ENCODE results near the gene CHD5.

The CHD5 gene

DNA sequence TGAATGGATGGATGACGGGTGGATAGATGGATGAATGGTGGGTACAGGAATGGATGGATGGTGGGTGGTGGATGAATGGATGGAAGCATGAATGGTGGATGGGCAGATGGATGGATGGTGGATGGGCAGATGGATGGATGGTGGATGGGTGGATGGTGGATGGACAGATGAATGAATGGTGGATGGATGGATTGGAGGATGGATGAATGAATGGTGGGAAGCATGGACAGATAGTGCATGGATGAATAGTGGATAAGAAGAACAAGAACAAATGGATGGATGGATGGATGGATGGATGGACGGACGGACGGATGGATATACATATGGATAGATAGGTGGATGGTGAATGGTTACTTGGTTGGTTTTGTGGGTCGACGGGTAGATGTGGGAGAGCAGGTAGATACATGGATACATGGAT, 4.7 kb downstream of the CHD5 start:
- TF ChIP-seq, protein P1, sequence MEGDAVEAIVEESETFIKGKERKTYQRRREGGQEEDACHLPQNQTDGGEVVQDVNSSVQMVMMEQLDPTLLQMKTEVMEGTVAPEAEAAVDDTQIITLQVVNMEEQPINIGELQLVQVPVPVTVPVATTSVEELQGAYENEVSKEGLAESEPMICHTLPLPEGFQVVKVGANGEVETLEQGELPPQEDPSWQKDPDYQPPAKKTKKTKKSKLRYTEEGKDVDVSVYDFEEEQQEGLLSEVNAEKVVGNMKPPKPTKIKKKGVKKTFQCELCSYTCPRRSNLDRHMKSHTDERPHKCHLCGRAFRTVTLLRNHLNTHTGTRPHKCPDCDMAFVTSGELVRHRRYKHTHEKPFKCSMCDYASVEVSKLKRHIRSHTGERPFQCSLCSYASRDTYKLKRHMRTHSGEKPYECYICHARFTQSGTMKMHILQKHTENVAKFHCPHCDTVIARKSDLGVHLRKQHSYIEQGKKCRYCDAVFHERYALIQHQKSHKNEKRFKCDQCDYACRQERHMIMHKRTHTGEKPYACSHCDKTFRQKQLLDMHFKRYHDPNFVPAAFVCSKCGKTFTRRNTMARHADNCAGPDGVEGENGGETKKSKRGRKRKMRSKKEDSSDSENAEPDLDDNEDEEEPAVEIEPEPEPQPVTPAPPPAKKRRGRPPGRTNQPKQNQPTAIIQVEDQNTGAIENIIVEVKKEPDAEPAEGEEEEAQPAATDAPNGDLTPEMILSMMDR (IDR thresholded peaks at IDR 0.05): no peak

DNA sequence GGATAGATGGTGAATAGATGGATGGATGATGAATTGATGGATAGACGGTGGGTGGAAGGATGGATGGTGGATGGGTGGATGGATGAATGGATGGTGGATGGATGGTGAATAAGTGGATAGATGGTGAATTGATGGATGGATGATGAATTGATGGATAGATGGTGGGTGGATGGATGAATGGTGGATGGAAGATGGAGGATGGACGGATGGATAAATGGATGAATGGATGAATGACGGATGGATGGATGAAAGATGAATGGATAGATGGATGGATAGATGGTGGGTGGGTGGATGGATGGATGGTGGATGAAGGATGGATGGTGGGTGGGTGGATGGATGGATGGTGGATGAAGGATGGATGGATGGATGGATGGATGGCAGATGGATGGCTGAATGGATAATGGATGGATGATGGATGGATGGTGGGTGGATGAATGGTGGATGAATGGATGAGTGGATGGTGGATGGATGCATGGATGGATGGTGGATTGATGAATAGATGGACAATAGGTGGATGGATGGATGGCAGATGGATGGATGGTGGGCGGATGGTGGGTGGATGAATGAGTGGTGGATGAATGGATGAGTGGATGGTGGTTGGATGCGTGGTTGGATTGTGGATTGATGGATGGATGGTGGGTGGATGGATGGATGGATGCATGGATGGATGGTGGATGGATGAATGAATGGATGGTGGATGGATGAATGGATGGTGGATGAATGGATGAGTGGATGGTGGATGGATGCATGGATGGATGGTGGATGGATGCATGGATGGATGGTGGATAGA, 5.3 kb downstream of the CHD5 start:
- TF ChIP-seq, protein P1 (IDR thresholded peaks at IDR 0.05): no peak

DNA sequence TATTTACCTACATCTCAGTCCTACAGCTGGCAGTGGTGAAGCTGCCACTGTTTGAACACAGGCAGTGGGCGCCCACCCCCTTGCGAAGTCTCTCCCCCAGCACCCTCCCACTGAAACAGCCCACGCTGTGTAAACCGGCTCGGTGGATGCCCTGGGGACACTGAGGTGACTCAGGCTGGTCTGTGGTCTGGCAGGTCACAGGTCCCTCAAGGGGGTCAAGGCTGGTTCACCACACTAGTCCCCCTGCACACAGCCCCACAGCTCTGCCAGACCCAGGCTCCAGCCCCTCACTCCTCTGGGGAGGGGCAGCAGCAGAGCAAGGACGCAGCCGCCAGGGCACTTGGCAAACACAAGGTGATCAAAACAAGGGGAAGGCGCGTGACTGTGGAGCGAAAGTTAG, 7.6 kb downstream of the CHD5 start:
- TF ChIP-seq, protein P1 (IDR thresholded peaks at IDR 0.05): no peak

DNA sequence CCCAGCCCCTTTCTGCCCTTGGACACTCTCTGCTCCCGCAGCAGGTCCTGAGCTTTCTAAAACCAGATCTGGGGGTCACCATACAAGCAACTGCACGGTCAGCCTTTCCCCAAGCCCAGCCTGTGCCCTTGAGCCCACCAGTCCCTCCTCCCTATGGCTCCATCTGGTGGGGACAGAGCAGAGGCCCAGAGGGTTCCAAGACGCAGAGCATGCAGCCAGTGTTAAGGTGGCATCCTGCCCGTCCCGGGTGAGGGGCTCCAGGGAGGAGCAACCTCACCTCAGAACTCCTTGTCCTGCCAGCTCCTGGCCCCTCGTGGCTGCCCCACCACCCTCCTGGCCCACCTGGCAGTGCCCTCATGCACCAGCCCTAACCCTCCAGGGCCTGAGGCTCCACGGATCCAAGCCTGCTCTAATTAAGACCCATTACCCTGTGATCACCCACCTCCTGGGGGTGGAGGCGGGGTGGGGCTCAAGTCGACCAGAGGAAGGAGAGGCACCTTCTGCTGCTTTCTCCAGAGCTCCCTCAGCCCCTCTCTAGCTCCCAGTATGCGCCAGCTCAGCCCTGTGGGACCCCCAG, 8.5 kb downstream of the CHD5 start:
- TF ChIP-seq, protein P1 (IDR thresholded peaks at IDR 0.05): peak; percentile 25

DNA sequence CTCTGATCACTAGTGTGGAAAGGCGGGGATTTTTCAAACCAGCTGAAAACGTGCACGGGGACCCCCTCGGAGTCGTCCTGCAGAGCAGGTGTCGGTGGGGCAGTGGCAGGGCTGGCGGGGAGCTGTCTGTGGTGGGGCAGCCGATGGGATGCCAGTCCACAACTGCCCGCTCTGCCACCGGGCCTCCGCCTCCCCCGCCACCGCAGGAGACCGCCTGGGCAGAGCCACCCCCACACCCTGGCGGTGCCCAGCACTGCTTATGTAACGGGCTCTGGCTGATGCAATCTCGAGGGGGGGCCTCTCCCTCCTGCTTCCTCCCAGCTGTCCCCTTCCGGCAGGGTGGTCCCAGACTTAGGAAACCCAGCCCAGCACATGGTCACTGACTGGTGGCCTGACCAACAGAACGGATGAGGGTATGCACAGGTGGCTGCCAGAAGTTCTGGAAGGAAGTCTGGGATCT, 9.3 kb downstream of the CHD5 start:
- TF ChIP-seq, protein P1 (IDR thresholded peaks at IDR 0.05): no peak

DNA sequence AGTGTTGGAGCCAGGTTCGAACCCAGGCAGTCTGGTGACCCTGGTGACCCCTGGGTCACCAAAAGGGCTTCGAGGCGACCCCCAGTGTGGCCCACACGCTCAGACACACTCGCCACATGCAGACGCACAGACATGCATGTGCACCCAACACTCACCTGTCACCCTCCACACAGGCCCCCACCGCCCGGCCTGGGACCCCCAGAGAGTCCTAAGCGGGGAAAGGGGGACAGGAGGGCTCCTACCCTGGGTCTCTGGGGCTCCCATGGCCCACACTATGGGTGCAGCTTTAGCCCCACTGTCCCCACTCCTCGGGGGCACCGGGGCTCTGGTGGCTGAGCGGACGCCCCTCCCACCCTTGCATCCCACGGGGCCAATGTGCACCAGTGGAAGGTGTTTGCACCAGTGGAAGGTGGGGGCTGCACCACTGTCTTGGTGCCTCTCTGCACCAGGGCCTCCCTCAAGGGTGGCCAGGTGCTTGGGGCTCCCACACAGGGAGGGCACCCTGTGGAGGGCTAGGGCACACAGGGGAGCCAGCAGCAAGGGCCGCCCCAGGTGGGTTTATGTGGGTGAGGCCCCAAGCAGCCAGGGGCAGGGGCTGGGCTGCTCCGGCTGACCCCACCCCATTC, 9.9 kb downstream of the CHD5 start:
- TF ChIP-seq, protein P1 (IDR thresholded peaks at IDR 0.05): no peak

DNA sequence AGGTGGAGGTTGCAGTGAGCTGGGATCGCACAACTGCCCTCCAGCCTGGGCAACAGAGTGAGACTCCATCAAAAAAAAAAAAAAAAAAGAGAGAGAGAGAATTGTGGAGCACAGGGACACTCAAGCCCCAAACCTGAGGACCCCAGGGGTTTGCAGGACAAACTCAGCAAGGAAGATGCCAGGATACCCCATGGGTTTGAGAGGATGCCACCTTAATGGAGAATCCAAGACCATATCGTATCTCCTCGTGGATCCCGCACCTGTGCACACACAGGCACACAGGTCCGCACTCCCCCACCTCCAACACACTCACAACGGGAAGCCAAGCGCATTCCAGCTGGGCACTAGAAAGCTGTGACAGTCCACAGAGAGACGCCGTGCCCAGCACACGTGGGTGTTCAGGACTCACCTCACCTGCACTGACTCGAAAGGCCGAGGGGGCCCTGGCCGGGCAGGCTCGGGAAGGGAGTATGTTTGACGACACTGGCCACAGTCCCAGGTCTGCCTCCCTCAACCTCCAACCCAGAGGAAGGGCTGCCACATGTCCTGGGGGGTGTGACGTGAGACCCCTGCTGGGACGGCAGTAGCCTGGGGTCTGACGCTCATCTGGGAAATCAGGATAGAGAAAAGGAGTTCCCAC, 11.1 kb downstream of the CHD5 start:
- TF ChIP-seq, protein P1 (IDR thresholded peaks at IDR 0.05): no peak

All from LNCAP (cell line).